ENCODE results near the gene SRRT.
A peak's percentile ranks its signal among the peaks of the same experiment; 100 is the strongest.
"Not testable (repeated sequence)": the region's sequence is repeated elsewhere in the genome, so short reads cannot be mapped to it uniquely, and the experiment has no call there.

The SRRT gene

GRCh38 chr7:100929808-100930174, 54.9 kb downstream of the SRRT start:
- H3K4me1 ChIP-seq (ENCODE audit: control insufficient read depth, low read depth, low read length) = peaks cover 13% of the 10 kb centered on the region
- H3K9me3 ChIP-seq (ENCODE audit: control insufficient read depth, low read depth, low read length) = no peaks in the 10 kb centered on the region
- H3K27me3 ChIP-seq (ENCODE audit: control insufficient read depth, insufficient read depth, low read length) = no peaks in the 10 kb centered on the region
- H3K36me3 ChIP-seq (ENCODE audit: control insufficient read depth, low read depth, low read length) = no peaks in the 10 kb centered on the region
- peak overlapping the region; percentile 42 for H3K4me3 ChIP-seq (ENCODE audit: low read length)
- peak overlapping the region; percentile 27 for H3K9ac ChIP-seq (ENCODE audit: low read length)
- peak overlapping the region; percentile 65 for H3K27ac ChIP-seq (ENCODE audit: low read length)

DNA sequence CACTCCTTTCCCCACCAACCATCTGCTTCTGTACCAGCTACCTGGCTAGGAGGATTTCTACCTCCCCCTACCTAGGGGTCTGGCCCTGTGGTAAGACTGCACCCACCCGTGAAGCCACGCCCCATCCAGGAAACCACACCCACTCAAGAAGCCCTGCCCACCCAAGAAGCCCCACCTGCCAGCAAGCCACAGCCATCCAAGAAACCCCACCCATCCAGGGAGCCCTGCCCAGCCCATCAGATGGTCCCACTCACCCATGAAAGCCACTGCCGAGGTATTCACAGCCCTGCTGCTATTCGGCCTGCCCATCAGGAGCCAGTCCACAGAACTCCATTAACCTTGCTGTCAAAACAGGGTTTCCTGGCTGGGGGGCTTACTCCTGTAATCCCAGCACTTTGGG, 58.8 kb downstream of the SRRT start:
- Histone ChIP-seq H3K27me3 (ENCODE audit: control insufficient read depth, insufficient read depth, low read length) (no peaks in the 10 kb centered on the region), H3K9me3 (ENCODE audit: control insufficient read depth, low read depth, low read length) (no peaks in the 10 kb centered on the region), H3K27ac (ENCODE audit: low read length) (no peak overlapping the region), H3K4me1 (ENCODE audit: control insufficient read depth, low read depth, low read length) (peaks cover 10% of the 10 kb centered on the region), H3K9ac (ENCODE audit: low read length) (no peak overlapping the region), H3K36me3 (ENCODE audit: control insufficient read depth, low read depth, low read length) (no peaks in the 10 kb centered on the region), H3K4me3 (ENCODE audit: low read length) (no peak overlapping the region)

DNA sequence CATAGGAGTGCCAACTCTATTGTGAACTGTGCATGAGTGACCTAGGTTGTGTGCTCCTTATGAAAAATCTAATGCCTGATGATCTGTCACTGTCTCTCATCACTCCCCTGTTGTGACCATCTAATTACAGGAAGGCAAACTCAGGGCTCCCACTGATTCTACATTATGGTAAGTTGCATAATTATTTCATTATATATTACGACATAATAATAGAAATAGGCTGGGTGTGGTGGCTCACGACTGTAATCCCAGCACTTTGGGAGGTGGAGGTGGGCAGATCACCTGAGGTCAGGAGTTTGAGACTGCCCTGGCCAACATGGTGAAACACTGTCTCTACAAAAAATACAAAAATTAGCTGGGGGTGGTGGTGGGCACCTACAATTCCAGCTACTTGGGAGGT, 60.5 kb downstream of the SRRT start:
- H3K36me3 ChIP-seq (ENCODE audit: control insufficient read depth, low read depth, low read length); H3K27me3 ChIP-seq (ENCODE audit: control insufficient read depth, insufficient read depth, low read length); H3K4me3 ChIP-seq (ENCODE audit: low read length); H3K9ac ChIP-seq (ENCODE audit: low read length); H3K27ac ChIP-seq (ENCODE audit: low read length); H3K4me1 ChIP-seq (ENCODE audit: control insufficient read depth, low read depth, low read length); H3K9me3 ChIP-seq (ENCODE audit: control insufficient read depth, low read depth, low read length): not testable (repeated sequence)

DNA sequence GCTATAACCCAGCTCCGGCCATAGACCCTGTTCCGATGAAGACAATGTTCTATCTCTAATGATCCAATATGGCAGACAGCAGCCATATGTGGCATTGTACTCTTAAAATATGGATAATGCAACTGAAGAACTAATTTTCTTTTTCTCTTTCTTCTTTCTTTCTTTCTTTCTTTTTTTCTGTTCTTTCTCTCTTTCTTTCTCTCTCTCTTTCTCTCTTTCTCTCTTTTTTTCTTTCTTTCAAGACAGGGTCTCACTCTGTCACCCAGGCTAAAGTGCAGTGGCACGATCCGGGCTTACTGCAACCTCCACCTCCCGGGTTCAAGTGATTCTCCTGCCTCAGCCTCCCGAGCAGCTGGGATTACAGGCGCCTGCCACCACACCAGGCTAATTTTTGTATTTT, 61.3 kb downstream of the SRRT start:
- not testable (repeated sequence) for H3K9me3 ChIP-seq (ENCODE audit: control insufficient read depth, low read depth, low read length); H3K36me3 ChIP-seq (ENCODE audit: control insufficient read depth, low read depth, low read length); H3K9ac ChIP-seq (ENCODE audit: low read length); H3K4me1 ChIP-seq (ENCODE audit: control insufficient read depth, low read depth, low read length); H3K27ac ChIP-seq (ENCODE audit: low read length); H3K27me3 ChIP-seq (ENCODE audit: control insufficient read depth, insufficient read depth, low read length); H3K4me3 ChIP-seq (ENCODE audit: low read length)

Measured in iPS-18a (cell line).